Activated naive CD4-positive, alpha-beta T cell treated with anti-CD3 and anti-CD28 coated beads, Interleukin-2, amount 10 ng/mL, durations not matched to agents 7 days and 5 days (primary cell): ENCODE measurements around the gene SURF2.
A peak's percentile ranks its signal among the peaks of the same experiment; 100 is the strongest.
"Not testable (repeated sequence)": the region's sequence is repeated elsewhere in the genome, so short reads cannot be mapped to it uniquely, and the experiment has no call there.

ENCODE experiments used
- CTCF ChIA-PET: fragments of 350-600 bp; sonication (Branson Sonifier 250); formaldehyde crosslinking; loops from one replicate; lab custom pipeline; 2021; ENCODE audit warnings: antibody characterized with exemption; lab: Charles Lee
- DNase-seq: peaks from one replicate; pipeline ENCODE4 v3.0.0-alpha.2; 2020
- H3K27ac Mint-ChIP-seq: one replicate; pipeline ENCODE4 v1.8.0; 2021; ENCODE audit warnings: mild to moderate bottlenecking, moderate library complexity, mixed read lengths
- H3K27me3 Mint-ChIP-seq: one replicate; pipeline ENCODE4 v1.8.0; 2021; ENCODE audit warnings: mild to moderate bottlenecking, mixed read lengths
- H3K36me3 Mint-ChIP-seq: one replicate; pipeline ENCODE4 v1.8.0; 2021; ENCODE audit warnings: mixed read lengths
- H3K4me1 Mint-ChIP-seq: one replicate; pipeline ENCODE4 v1.8.0; 2021; ENCODE audit warnings: mixed read lengths
- H3K4me3 Mint-ChIP-seq: one replicate; pipeline ENCODE4 v1.8.0; 2021; ENCODE audit warnings: mild to moderate bottlenecking, moderate library complexity, mixed read lengths
- H3K9me3 Mint-ChIP-seq: one replicate; pipeline ENCODE4 v1.8.0; 2021; ENCODE audit warnings: mixed read lengths

Gene SURF2

GRCh38 chr9:133331221-133331620 lies 25.1 kb upstream of the SURF2 start:
- DNase-seq, result no peak
- Mint-ChIP-seq H3K4me1 (peaks cover 26% of the 10 kb centered on the region), H3K27me3 (no peaks in the 10 kb centered on the region), H3K4me3 (no peak overlapping the region), H3K27ac (no peak overlapping the region), H3K36me3 (peaks cover 34% of the 10 kb centered on the region), H3K9me3 (no peaks in the 10 kb centered on the region)
- CTCF ChIA-PET, result interaction anchor here (2.4 to 4.1 kb wide), 2 partner anchors 39 to 145 kb away, joined by 7 to 20 read pairs; no protein-coding TSS in a partner anchor

DNA sequence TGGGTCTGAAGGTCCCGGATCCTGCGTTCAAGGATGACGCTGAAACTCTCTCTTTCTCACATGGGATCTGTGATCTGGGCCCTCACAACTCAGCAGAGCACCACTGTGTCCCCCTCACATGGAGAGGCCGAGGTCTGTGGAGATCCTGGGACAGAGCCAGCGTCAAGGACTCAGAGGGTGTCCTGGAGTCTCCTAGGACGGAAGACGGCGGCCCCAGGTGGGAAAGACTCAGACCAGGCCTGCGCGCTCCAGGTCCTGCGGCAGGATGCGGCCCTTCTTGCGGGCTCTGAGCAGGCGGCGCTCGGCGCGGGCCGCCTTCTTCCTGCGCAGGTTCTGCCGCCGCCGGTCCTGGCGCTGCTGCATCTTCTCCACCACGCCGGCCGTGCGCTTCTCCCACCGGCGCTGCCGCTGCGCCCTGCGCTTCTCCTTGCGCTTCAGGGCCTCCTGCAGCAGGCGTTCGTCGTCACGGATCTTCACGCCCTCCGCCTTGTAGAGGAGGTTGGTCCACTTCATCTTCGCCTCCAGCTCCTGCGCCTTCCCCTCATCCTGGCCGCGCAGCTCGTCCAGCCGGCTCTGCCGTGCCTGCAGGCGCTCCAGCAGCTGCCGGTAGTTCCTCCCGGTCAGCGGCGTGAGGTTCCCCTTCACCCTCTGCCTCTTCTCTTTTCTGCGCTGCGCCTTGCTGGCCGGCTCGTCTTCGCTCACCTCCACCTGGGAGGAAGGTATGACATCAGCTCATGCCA lies 24.5 kb upstream of the SURF2 start:
- H3K27me3 Mint-ChIP-seq, result no peaks in the 10 kb centered on the region
- CTCF ChIA-PET, result interaction anchor here (4.1 kb wide), 1 partner anchor 145 kb away, joined by 20 read pairs; no protein-coding TSS in a partner anchor
- peaks cover 32% of the 10 kb centered on the region for H3K4me1 Mint-ChIP-seq
- no peak overlapping the region for H3K27ac Mint-ChIP-seq
- H3K4me3 Mint-ChIP-seq, result no peak overlapping the region
- no peak for DNase-seq
- H3K36me3 Mint-ChIP-seq, result peaks cover 34% of the 10 kb centered on the region
- H3K9me3 Mint-ChIP-seq, result no peaks in the 10 kb centered on the region

- no peak for DNase-seq
- CTCF ChIA-PET, result interaction anchor here (3.5 kb wide), 1 partner anchor 146 kb away, joined by 12 read pairs; no protein-coding TSS in a partner anchor
- no peaks in the 10 kb centered on the region for H3K27me3 Mint-ChIP-seq
- peaks cover 35% of the 10 kb centered on the region for H3K4me1 Mint-ChIP-seq
- no peak overlapping the region for H3K27ac Mint-ChIP-seq
- H3K9me3 Mint-ChIP-seq, result no peaks in the 10 kb centered on the region
- H3K36me3 Mint-ChIP-seq, result peaks cover 34% of the 10 kb centered on the region
- no peak overlapping the region for H3K4me3 Mint-ChIP-seq
These were observed 24.0 kb upstream of the SURF2 start for GRCh38 chr9:133332381-133332730.

DNA sequence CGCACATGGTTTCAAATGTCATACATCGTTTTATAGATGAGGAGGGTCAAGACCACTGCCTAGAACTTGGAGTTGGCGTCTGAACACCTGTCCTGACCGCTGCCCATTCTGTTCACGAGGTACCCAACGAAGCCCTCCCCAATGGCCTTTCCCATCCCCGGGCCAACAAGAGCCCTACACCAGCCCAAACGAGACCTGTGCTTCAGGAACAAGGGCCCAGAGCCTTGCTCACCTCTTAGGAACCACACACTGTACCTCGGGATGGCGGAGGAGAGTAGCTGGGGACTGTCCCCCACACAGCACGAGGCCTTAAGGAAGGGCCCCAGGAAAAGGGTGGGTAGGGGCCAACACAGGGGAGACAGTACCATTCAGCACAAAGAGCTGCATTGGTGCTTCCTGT lies 23.3 kb upstream of the SURF2 start:
- Mint-ChIP-seq H3K9me3 (no peaks in the 10 kb centered on the region), H3K27me3 (no peaks in the 10 kb centered on the region), H3K36me3 (peaks cover 38% of the 10 kb centered on the region), H3K4me1 (peaks cover 38% of the 10 kb centered on the region), H3K4me3 (peak overlapping the region; percentile 18), H3K27ac (no peak overlapping the region)
- no peak for DNase-seq
- CTCF ChIA-PET, result interaction anchor here (3.5 kb wide), 1 partner anchor 146 kb away, joined by 12 read pairs; no protein-coding TSS in a partner anchor

DNA sequence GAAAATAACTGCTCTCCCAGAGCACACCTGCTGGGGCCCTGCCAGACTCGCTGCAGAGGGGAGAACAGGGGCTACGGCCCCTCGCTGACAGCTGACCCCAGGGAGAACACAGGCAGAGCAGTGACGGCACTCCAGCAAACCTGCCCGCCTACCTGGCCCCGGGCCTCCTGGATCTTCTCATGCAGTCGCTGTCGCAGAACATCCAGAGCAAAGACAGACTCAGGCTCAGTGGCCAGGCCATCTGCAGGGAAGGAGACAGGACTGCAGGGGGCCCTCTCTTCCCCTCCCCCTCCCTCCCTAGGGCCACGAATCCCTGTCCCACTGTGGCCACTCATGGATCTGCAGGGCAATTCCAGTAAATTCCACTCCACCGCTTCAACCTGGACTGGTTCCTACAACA lies 22.8 kb upstream of the SURF2 start:
- H3K27me3 Mint-ChIP-seq, result no peaks in the 10 kb centered on the region
- CTCF ChIA-PET, result interaction anchor here (3.5 kb wide), 1 partner anchor 147 kb away, joined by 12 read pairs; no protein-coding TSS in a partner anchor
- peaks cover 39% of the 10 kb centered on the region for H3K36me3 Mint-ChIP-seq
- no peaks in the 10 kb centered on the region for H3K9me3 Mint-ChIP-seq
- H3K27ac Mint-ChIP-seq, result no peak overlapping the region
- peaks cover 38% of the 10 kb centered on the region for H3K4me1 Mint-ChIP-seq
- DNase-seq, result no peak
- peak overlapping the region; percentile 18 for H3K4me3 Mint-ChIP-seq

- peaks cover 44% of the 10 kb centered on the region for H3K4me1 Mint-ChIP-seq
- H3K9me3 Mint-ChIP-seq, result no peaks in the 10 kb centered on the region
- H3K4me3 Mint-ChIP-seq, result peak overlapping the region; percentile 96
- H3K36me3 Mint-ChIP-seq, result peaks cover 41% of the 10 kb centered on the region
- no peak overlapping the region for H3K27ac Mint-ChIP-seq
- CTCF ChIA-PET, result interaction anchor here (0.6 to 3.5 kb wide), 3 partner anchors 17 to 570 kb away, joined by 4 to 12 read pairs (median 6); no protein-coding TSS in a partner anchor
- no peak for DNase-seq
- no peaks in the 10 kb centered on the region for H3K27me3 Mint-ChIP-seq
These were observed 22.2 kb upstream of the SURF2 start for GRCh38 chr9:133334161-133334560.

GRCh38 chr9:133334888-133335287 lies 21.5 kb upstream of the SURF2 start:
- H3K9me3 Mint-ChIP-seq, H3K27me3 Mint-ChIP-seq, DNase-seq: not testable (repeated sequence)
- peak overlapping the region; percentile 96 for H3K27ac Mint-ChIP-seq
- H3K4me1 Mint-ChIP-seq, result peaks cover 50% of the 10 kb centered on the region
- peak overlapping the region; percentile 96 for H3K4me3 Mint-ChIP-seq
- CTCF ChIA-PET, result interaction anchor here (0.7 to 3.5 kb wide), 4 partner anchors 16 to 161 kb away, joined by 3 to 12 read pairs (median 4); no protein-coding TSS in a partner anchor
- H3K36me3 Mint-ChIP-seq, result peaks cover 46% of the 10 kb centered on the region

- Mint-ChIP-seq H3K4me3 (peak within 1 kb of the TSS; percentile 96), H3K9me3 (no peaks in the 10 kb centered on the region), H3K4me1 (peaks cover 63% of the 10 kb centered on the region), H3K27me3 (no peaks in the 10 kb centered on the region), H3K36me3 (peaks cover 51% of the 10 kb centered on the region), H3K27ac (peak within 1 kb of the TSS; percentile 96)
- peak; percentile 94 for DNase-seq
- CTCF ChIA-PET, result interaction anchor here (1.4 to 3.5 kb wide), 2 partner anchors 97 to 150 kb away, joined by 3 to 12 read pairs; no protein-coding TSS in a partner anchor
These were observed 20.2 kb upstream of the SURF2 start, which contains the start of gene SURF6 for GRCh38 chr9:133335924-133336811. TSS of gene SURF6 (minus strand) at chr9:133336188. CDS start at chr9:133336132, 56 bp downstream.

DNA sequence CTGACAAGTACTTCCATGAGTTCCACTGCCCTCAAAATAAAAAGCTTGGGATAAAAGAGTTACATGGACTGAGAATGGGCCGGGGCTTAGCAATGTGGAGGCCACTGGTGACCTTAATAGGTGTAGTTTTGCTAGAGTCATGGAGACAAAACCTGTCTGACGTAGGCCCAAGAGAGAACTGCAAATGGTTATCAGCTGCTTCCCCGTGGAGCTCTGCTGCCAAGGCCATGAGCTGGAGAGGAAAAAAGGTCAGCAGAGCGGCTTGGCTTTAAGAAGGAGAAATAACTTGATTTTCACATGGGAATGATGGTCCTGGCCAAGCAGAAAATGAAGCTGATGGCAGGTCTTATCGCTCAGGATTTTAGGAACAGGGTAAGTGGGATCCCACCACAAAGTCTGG lies 16.7 kb upstream of the SURF2 start:
- no peaks in the 10 kb centered on the region for H3K27me3 Mint-ChIP-seq
- no peak for DNase-seq
- no peak overlapping the region for H3K27ac Mint-ChIP-seq
- peaks cover 53% of the 10 kb centered on the region for H3K4me1 Mint-ChIP-seq
- H3K9me3 Mint-ChIP-seq, result no peaks in the 10 kb centered on the region
- H3K4me3 Mint-ChIP-seq, result no peak overlapping the region
- CTCF ChIA-PET, result interaction anchor here (0.7 to 1.8 kb wide), 4 partner anchors 9 to 144 kb away, joined by 3 to 6 read pairs (median 3); partner anchors contain the start of genes MED22 and RPL7A
- peaks cover 43% of the 10 kb centered on the region for H3K36me3 Mint-ChIP-seq

DNA sequence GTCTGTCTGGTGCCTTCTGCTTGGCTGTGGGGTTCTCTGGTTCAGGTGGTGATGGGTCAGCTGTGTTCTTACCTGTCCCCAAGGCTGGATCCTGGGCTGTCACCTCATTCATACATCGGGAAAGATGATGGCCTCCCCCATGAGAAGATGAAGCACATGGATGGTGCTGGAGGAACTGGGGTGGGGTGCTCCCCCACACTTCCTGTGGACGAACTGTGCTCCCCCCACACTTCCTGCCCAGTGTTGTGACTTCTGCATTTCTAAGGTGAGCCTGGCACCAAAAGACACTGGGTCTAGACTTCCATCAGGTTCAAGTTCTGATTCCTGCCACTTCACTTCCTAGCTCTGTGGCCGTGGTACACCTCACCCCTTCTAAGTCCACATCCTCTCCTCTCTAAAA lies 16.1 kb upstream of the SURF2 start:
- peaks cover 45% of the 10 kb centered on the region for H3K36me3 Mint-ChIP-seq
- CTCF ChIA-PET, result interaction anchor here (0.8 to 1.8 kb wide), 2 partner anchors 8 to 10 kb away, joined by 3 to 6 read pairs; partner anchors contain the start of genes MED22 and RPL7A
- peak overlapping the region; percentile 67 for H3K27ac Mint-ChIP-seq
- H3K4me1 Mint-ChIP-seq, result peaks cover 48% of the 10 kb centered on the region
- no peak for DNase-seq
- H3K4me3 Mint-ChIP-seq, result no peak overlapping the region
- H3K27me3 Mint-ChIP-seq, result no peaks in the 10 kb centered on the region
- no peaks in the 10 kb centered on the region for H3K9me3 Mint-ChIP-seq

- Mint-ChIP-seq H3K27ac (peak overlapping the region; percentile 67), H3K4me3 (no peak overlapping the region), H3K36me3 (peaks cover 45% of the 10 kb centered on the region), H3K27me3 (no peaks in the 10 kb centered on the region), H3K4me1 (peaks cover 47% of the 10 kb centered on the region), H3K9me3 (no peaks in the 10 kb centered on the region)
- no peak for DNase-seq
- CTCF ChIA-PET, result interaction anchor here (1.5 to 1.8 kb wide), 2 partner anchors 11 to 15 kb away, joined by 4 to 6 read pairs; partner anchors contain the start of gene SURF1
These were observed 15.4 kb upstream of the SURF2 start for GRCh38 chr9:133340916-133341315.

GRCh38 chr9:133341369-133342068 lies 14.8 kb upstream of the SURF2 start:
- Mint-ChIP-seq H3K4me3 (no peak overlapping the region), H3K9me3 (no peaks in the 10 kb centered on the region), H3K4me1 (peaks cover 47% of the 10 kb centered on the region), H3K27ac (peak overlapping the region; percentile 60), H3K27me3 (no peaks in the 10 kb centered on the region), H3K36me3 (peaks cover 49% of the 10 kb centered on the region)
- DNase-seq, result no peak
- CTCF ChIA-PET, result interaction anchor here (0.7 to 2.0 kb wide), 6 partner anchors 9 to 145 kb away, joined by 3 to 10 read pairs (median 4); partner anchors contain the start of gene SURF1

GRCh38 chr9:133342069-133342406 lies 14.3 kb upstream of the SURF2 start:
- Mint-ChIP-seq H3K4me1 (peaks cover 47% of the 10 kb centered on the region), H3K36me3 (peaks cover 53% of the 10 kb centered on the region), H3K27me3 (no peaks in the 10 kb centered on the region), H3K9me3 (no peaks in the 10 kb centered on the region), H3K4me3 (no peak overlapping the region), H3K27ac (peak overlapping the region; percentile 55)
- no peak for DNase-seq
- CTCF ChIA-PET, result interaction anchor here (0.7 to 2.2 kb wide), 6 partner anchors 9 to 144 kb away, joined by 3 to 10 read pairs (median 4); partner anchors contain the start of gene SURF1
